PC-9 (cell line): ENCODE results near the gene RNF4.

ENCODE experiments used
- EZH2 ChIP-seq: fragments of 200-600 bp; sonication (generic); IDR thresholded peaks from 2 replicates; pipeline ENCODE4 v1.8.0; 2017; ENCODE audit warnings: antibody characterized with exemption, low read depth
- TF ChIP-seq, protein P1 (sequence below): fragments of 200-600 bp; sonication (generic); conservative IDR thresholded peaks from 2 replicates; pipeline ENCODE4 v1.6.1; 2017; ENCODE audit warnings: mixed run types, antibody characterized with exemption, mild to moderate bottlenecking, moderate library complexity

DNA sequence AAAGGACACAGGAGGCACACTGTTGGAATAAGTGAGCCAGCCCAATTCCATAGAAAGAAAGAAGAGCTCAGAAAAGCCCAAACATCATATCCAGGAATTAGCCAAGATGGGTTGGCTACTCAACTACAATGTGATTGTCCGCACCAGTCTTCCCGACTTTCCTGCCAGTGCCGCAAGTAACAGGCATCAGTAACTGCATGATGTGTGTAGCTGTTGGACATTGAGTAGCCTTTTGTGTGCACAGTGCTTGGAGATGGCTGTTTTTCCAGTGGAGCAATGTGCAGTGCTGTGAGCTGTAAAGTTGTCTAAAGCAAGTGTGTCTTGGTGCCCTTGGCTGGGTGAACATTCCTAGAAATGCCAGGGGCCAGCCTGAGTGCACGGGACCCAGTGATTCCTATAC, 38.4 kb downstream of the RNF4 start:
- TF ChIP-seq, protein P1, sequence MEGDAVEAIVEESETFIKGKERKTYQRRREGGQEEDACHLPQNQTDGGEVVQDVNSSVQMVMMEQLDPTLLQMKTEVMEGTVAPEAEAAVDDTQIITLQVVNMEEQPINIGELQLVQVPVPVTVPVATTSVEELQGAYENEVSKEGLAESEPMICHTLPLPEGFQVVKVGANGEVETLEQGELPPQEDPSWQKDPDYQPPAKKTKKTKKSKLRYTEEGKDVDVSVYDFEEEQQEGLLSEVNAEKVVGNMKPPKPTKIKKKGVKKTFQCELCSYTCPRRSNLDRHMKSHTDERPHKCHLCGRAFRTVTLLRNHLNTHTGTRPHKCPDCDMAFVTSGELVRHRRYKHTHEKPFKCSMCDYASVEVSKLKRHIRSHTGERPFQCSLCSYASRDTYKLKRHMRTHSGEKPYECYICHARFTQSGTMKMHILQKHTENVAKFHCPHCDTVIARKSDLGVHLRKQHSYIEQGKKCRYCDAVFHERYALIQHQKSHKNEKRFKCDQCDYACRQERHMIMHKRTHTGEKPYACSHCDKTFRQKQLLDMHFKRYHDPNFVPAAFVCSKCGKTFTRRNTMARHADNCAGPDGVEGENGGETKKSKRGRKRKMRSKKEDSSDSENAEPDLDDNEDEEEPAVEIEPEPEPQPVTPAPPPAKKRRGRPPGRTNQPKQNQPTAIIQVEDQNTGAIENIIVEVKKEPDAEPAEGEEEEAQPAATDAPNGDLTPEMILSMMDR = no peak
- no peak for TF ChIP-seq EZH2
